ENCODE data around the gene TNS4. TPM values are rescaled to one million over a fixed set of nuclear protein-coding genes. Genes with fewer than 3 reads are reported as not detected.

Gene TNS4
- total and polyA plus RNA-seq, 9 of the 15 experiments (the other 6 are each of a cell fraction or from before 2014, with no cell fraction given): 0.04 to 0.73 (median 0.24) TPM; not detected in 1

GRCh38 chr17:40458851-40459482, 42.5 kb downstream of the TNS4 start (continued):
- TF ChIP-seq ZNF239 (CRISPR knock-in tag; IDR thresholded peaks at IDR 0.05): no peak
- TF ChIP-seq FOXP4 (CRISPR knock-in tag; IDR thresholded peaks at IDR 0.05; ENCODE audit: borderline replicate concordance): no peak
- no peak for TF ChIP-seq TCF7L2 (IDR thresholded peaks at IDR 0.05; ENCODE audit: low read depth, low read length)
- TF ChIP-seq DNMT1 (IDR thresholded peaks at IDR 0.05): no peak
- no peak for TF ChIP-seq ZNF639 (CRISPR knock-in tag; conservative IDR thresholded peaks at IDR 0.05 in 1 of 2, IDR thresholded peaks at IDR 0.05 in 1 of 2)
- TF ChIP-seq TSC22D4 (tag; IDR thresholded peaks at IDR 0.05): peak; percentile 57; the same call in 1 of the 2 replicates
- no peak for TF ChIP-seq RFX7 (CRISPR knock-in tag; IDR thresholded peaks at IDR 0.05)
- no peak for TF ChIP-seq PTRF (tag; IDR thresholded peaks at IDR 0.05)
- TF ChIP-seq MTF1 (CRISPR knock-in tag; IDR thresholded peaks at IDR 0.05; ENCODE audit: borderline replicate concordance): no peak

Measured in K562 (cell line).